Chondrocyte (in vitro differentiated cells): ENCODE results near the gene IFITM1. TPM values are rescaled to one million over a fixed set of nuclear protein-coding genes. Genes with fewer than 3 reads are reported as not detected.
"Not testable (repeated sequence)": the region's sequence is repeated elsewhere in the genome, so short reads cannot be mapped to it uniquely, and the experiment has no call there.

Experiments used
- DNase-seq: peaks from one replicate; pipeline ENCODE4 v3.0.0; 2021; ENCODE audit warnings: mixed read lengths, low spot score
- H3K27ac Mint-ChIP-seq: one replicate; pipeline ENCODE4 v1.8.0; 2021; ENCODE audit warnings: mild to moderate bottlenecking, moderate library complexity, mixed read lengths; ENCODE audit not compliant: unreplicated experiment
- H3K27me3 Mint-ChIP-seq: 2 replicates; pipeline ENCODE4 v1.8.0; 2021; ENCODE audit warnings: low read depth, mixed read lengths
- H3K36me3 Mint-ChIP-seq: 2 replicates; pipeline ENCODE4 v1.8.0; 2021; ENCODE audit warnings: low read depth, mixed read lengths
- H3K4me1 Mint-ChIP-seq: 2 replicates; pipeline ENCODE4 v1.8.0; 2021; ENCODE audit warnings: low read depth, mild to moderate bottlenecking, mixed read lengths
- H3K4me3 Mint-ChIP-seq: one replicate; pipeline ENCODE4 v1.8.0; 2021; ENCODE audit warnings: mild to moderate bottlenecking, moderate library complexity, mixed read lengths; ENCODE audit not compliant: unreplicated experiment
- H3K9me3 Mint-ChIP-seq: 2 replicates; pipeline ENCODE4 v1.8.0; 2021; ENCODE audit warnings: low read depth, mixed read lengths
- CTCF ChIP-seq: fragments of 200-600 bp; sonication (generic); IDR thresholded peaks from 2 replicates; pipeline ENCODE4 v1.5.0; 2021; ENCODE audit warnings: antibody characterized with exemption, mild to moderate bottlenecking, moderate library complexity
- total RNA-seq: library from RNA; stranded (reverse); gene quantifications from 3 replicates; pipeline ENCODE4 v1.2.1, GENCODE V29; 2021

The IFITM1 gene
- total RNA-seq, 1 donor from 2014 or later: 1.6 TPM

DNA sequence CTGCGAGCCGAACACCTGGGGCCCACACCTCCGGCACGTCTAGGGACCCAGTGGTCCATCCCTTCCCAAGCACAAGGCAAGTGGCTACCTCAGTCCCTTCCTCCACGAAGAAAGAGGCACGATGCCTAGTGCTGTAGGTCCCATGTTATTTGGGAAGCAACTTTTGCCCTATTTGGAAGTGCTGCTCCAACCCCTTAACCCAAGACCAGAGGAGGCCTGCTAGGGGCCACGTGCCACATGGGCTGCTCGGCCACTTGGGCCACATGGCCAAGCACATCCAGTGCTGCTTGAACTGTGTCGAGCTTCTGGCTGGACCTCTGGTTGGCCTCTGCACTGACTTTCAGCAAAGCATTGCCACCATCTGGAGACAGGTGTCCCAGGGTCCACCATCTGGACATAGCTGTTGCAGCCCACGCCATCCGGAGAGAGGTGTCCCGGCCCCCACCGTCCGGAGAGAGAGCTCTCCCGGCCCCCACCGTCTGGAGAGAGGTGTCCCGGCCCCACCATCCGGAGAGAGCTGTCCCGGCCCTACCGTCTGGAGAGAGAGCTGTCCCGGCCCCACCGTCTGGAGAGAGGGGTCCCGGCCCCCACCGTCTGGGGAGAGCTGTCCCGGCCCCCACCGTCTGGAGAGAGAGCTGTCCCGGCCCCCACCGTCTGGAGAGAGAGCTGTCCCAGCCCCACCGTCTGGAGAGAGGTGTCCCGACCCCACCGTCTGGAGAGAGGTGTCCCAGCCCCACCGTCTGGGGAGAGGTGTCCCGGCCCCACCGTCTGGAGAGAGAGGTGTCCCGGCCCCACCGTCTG is 49.0 kb downstream of the IFITM1 start:
- peaks cover 2% of the 10 kb centered on the region for H3K36me3 Mint-ChIP-seq
- H3K4me3 Mint-ChIP-seq: no peak overlapping the region
- H3K4me1 Mint-ChIP-seq: peaks cover under 1% of the 10 kb centered on the region
- H3K9me3 Mint-ChIP-seq: peaks cover 6% of the 10 kb centered on the region
- H3K27ac Mint-ChIP-seq: no peak overlapping the region
- peak; percentile 74 for DNase-seq
- H3K27me3 Mint-ChIP-seq: peaks cover 6% of the 10 kb centered on the region
- no peak for TF ChIP-seq CTCF

GRCh38 chr11:363443-363805 is 49.6 kb downstream of the IFITM1 start:
- peak; percentile 68 for DNase-seq
- not testable (repeated sequence) for H3K27me3 Mint-ChIP-seq, H3K4me3 Mint-ChIP-seq, H3K9me3 Mint-ChIP-seq, H3K4me1 Mint-ChIP-seq, H3K36me3 Mint-ChIP-seq, H3K27ac Mint-ChIP-seq

GRCh38 chr11:363948-364761 is 50.3 kb downstream of the IFITM1 start:
- H3K27ac Mint-ChIP-seq: no peak overlapping the region
- peaks cover 2% of the 10 kb centered on the region for H3K36me3 Mint-ChIP-seq
- H3K4me3 Mint-ChIP-seq: no peak overlapping the region
- peaks cover 6% of the 10 kb centered on the region for H3K9me3 Mint-ChIP-seq
- H3K27me3 Mint-ChIP-seq: peaks cover 6% of the 10 kb centered on the region
- peaks cover 9% of the 10 kb centered on the region for H3K4me1 Mint-ChIP-seq
- peak; percentile 70 for TF ChIP-seq CTCF
- peak; percentile 93 for DNase-seq

Other genes starting within 250 kb of the IFITM1 start
- not detected in 3 replicates for gene SCGB1C1, start 121.0 kb upstream of the IFITM1 start, total RNA-seq
- gene BET1L, start 106.6 kb upstream of the IFITM1 start, total RNA-seq: 58.0 to 71.1 TPM (median 59.6 TPM) in 3 replicates
- 107 to 130 TPM (median 124 TPM) in 3 replicates for gene RIC8A, start 106.3 kb upstream of the IFITM1 start, total RNA-seq
- gene SIRT3, start 77.7 kb upstream of the IFITM1 start, total RNA-seq: 14.5 to 20.9 TPM (median 18.5 TPM) in 3 replicates
- 103 to 122 TPM (median 104 TPM) in 3 replicates for gene PSMD13, start 77.1 kb upstream of the IFITM1 start, total RNA-seq
- not detected in 3 replicates for gene NLRP6, start 35.6 kb upstream of the IFITM1 start, total RNA-seq
- gene PGGHG, start 24.9 kb upstream of the IFITM1 start, total RNA-seq: 35.6 to 49.5 TPM (median 49.4 TPM) in 3 replicates
- gene IFITM5, start 14.5 kb upstream of the IFITM1 start, total RNA-seq: not detected in 3 replicates
- 100 to 109 TPM (median 107 TPM) in 3 replicates for gene IFITM2, start 6.2 kb upstream of the IFITM1 start, total RNA-seq
- gene IFITM3, start 6.8 kb downstream of the IFITM1 start, total RNA-seq: 377 to 394 TPM (median 392 TPM) in 3 replicates
- gene B4GALNT4, start 55.5 kb downstream of the IFITM1 start, total RNA-seq: 37.0 to 39.1 TPM (median 37.2 TPM) in 3 replicates
- 0.56 to 0.92 TPM (median 0.85 TPM) in 3 replicates for gene PKP3, start 80.2 kb downstream of the IFITM1 start, total RNA-seq
- gene SIGIRR, start 101.0 kb downstream of the IFITM1 start, total RNA-seq: 12.3 to 26.6 TPM (median 25.9 TPM) in 3 replicates
- gene ANO9, start 128.0 kb downstream of the IFITM1 start, total RNA-seq: not detected in 3 replicates
- 30.0 to 32.5 TPM (median 32.0 TPM) in 3 replicates for gene PTDSS2, start 136.2 kb downstream of the IFITM1 start, total RNA-seq
- 146 to 166 TPM (median 161 TPM) in 3 replicates for gene RNH1, start 193.2 kb downstream of the IFITM1 start, total RNA-seq
- 65.1 to 77.7 TPM (median 68.0 TPM) in 3 replicates for gene HRAS, start 221.5 kb downstream of the IFITM1 start, total RNA-seq
- 2.6 to 2.9 TPM (median 2.7 TPM) in 3 replicates for gene LRRC56, start 223.5 kb downstream of the IFITM1 start, total RNA-seq
- 3.8 to 6.1 TPM (median 5.5 TPM) in 3 replicates for gene LMNTD2, start 246.7 kb downstream of the IFITM1 start, total RNA-seq
- 20.0 to 31.3 TPM (median 28.7 TPM) in 3 replicates for gene RASSF7, start 246.9 kb downstream of the IFITM1 start, total RNA-seq